HG03060 (cell line): ENCODE measurements around the gene KNSTRN.
A peak's percentile ranks its signal among the peaks of the same experiment; 100 is the strongest.

ENCODE experiments used
- ATAC-seq: cut with Tn5 transposase; IDR thresholded peaks from one replicate; pipeline ENCODE4 v1.9.1; 2021; ENCODE audit warnings: low read depth, moderate number of reproducible peaks; ENCODE audit not compliant: unreplicated experiment

KNSTRN gene

DNA sequence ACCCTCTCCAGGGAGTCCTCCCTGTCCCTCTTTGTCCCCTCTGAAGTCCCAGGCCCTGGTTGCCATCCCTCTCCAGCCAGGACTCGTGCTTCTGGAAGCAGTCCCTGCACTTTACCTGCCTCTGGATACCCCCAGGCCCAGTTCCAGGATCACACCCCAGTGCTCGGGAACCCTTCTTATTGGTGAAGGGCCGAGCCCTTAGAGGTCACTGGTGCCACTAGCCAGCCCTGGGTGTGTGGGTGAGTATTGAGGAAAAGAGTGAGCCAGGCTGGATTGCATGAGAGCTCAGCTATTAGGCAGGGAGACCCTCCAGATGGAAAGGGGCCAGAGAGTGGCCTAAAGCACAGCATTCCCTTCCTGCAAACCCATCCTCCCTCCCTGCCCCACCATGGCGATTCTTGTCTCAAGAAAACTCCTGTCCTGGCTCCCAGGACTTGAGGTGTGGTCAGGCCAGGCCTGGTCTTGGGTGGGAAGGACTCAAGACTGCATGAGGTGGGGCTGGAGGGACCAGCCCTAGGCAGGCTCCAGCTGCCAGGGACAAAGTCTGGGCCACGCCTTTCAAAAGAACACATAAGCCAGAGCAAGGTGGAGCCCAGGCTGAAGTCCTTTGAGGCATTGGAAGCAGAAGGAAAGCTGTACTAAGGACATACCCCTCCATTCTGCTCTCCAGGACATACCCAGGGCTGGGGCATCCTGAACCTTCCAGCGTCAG lies 36.5 kb upstream of the KNSTRN start:
- no peak for ATAC-seq

DNA sequence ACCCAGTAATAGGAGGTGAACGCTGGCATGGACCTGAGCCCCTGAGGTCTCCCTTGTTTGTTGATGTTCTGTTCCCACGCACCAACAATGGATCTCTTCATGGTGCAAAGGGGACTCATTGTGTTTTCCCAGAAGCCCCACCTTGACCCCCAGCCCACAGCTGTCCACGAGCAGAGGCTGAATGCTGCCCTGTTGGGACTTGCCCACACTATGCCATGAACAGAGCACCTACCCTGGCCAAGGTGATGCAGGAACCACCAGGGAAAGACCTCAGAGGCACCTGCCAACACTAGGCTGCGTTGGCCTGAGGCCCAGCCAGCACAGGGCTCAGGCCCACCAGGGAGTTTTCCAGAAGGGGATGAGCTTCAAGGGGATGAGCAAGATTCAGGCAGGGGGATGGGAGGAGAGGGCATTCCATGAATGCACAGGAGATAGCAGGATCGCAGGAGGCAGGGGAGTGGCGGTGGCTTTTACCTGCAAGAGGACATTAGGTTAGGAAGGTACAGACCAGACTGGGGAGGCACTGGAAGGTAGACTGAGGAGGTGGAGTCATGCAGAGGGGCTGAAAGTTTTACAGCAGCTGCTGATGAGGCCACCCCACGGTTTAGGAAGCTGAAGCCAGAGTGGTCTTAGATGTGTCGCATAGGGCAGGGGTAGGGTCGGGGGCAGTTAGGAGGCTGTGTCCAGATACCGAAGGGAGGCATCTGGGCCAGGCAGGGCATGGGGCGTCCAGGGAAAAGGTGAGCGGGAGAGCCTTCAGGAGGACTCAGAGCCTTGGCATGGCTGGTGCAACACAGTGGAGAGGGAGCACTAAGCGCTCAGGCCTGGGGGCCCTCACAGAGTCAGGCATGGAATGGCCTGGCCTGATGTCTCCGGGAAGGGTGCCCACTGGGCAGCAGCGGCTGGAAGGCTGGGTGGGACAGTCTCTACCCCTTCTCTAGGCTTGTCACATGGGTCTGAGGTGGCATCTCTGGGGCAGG lies 35.7 kb upstream of the KNSTRN start:
- no peak for ATAC-seq

DNA sequence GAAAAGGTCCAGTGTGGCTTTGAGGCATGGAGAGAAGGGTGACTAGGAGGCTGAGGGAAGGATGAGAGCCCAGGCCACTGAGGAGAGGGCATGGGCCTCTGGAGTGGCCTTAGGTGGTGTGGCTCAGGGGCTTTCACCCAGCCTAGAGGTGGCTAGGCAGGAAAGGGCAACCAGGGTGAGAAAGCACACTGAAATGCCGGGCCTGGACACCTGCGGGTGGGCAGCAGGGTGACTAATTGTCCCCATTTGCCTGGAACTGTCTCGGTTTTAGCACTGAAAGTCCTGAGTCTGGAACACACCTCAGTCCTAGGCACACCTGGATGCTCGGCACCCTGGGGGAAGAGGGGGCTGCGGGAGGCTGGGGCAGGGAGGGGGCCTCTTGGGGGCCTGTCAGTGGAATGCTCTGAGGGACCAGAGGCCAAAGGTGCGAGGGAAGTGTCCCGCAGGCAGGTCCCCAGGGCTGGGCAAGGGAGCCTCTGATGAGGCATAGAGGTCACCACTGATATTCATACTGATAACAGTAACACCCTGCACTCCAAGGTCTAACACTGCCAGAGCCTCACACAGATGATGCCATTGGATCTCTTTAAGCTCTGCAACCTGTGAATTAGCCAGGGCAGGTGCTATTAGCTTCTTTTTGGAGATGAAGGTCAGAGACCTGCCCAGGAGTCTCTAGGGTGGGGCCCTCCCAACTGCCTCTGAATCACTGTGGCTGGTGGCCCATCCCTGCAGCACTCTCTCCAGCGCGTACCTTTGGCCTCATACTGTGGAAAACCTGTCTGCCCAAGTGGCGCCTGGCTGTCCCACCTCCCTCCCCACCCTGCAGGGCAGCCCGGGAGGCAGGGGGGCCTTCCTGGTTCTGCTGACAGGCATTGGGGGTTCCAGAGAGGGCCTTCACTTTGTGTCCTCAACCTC lies 34.7 kb upstream of the KNSTRN start:
- no peak for ATAC-seq

DNA sequence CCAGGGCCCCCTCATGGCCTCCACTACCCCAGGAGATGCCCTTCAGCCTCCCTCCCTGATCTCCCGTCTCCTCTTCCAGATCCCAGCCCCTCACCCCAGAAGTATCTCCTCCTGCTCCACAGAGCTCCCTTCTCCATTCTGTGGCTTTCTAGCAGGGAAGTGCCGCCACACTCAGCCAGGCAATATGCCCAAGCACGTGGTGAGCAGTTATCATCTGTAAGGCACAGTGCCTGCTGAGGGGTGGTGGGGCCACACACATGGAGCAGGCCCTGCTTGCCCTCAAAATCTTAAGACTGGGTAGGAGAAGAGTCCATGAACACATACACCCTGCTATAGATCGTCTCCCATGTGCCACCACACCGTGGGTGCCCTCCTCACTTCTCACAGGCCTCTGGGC lies 34.0 kb upstream of the KNSTRN start:
- no peak for ATAC-seq

DNA sequence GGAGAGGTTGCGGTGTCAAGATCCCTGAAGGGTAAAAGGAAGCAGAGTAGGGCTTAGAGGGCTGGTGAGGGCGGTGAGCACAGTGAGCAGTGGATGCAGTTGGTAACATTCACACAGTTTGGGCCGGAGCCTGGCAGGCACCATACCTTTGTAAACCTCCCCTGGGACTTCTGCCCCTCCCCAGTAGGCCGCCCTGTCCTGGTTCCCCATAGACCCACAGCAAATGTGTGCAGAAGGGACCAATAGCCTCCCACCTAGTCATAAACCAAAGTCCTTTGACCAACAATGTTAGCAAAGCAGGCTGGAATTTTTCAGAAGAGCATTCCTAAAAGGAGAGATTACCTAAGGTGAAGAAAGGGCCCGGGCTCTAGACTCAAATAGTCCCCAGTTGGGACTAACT lies 33.4 kb upstream of the KNSTRN start:
- ATAC-seq = no peak

DNA sequence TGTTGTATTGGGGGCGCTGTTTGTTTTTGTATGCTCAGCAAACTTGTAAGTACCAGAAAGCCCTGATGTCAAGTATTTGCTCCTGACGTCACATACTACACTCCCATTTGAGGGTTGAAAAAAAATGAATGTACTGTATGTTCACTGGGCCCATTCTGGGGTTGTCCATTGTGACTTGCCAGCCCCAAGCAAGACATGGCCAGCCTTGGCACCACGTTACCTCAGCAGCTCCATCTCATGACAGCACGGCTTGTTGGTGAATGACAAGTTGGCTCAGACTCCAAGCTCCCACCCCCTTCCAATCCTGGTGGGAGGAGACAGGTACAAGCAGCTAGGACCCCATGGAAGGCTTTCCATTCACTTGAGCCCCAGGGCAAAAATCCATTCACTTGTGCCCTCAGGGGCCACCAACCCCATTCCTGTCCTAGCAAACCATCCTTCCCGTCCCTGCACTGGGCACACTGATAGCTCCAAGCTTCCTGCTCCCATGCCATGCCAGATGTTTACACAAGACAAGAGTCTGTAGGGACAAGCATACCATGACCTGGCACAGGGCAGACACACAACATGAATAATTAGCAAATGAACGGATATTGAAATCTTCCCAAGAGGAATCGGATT lies 30.1 kb upstream of the KNSTRN start:
- no peak for ATAC-seq

DNA sequence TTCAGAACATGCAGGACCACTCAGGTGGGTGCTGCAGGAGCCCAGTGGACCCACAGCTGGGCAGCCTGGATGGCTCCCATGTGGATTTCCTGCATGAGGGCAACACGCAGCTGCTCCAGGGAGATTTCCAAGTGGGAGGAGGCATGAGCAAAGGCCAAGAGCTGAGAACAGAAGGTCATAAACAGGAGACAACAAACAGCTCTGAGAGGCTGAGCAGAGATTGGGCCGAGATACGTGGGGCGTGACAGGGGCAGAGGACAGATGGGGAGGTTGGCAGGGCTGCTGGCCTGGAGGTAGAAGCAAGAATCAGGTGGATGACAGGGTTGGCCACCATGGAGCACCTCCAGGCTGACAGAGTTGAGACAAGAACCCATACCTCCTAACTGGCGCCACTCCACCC lies 28.8 kb upstream of the KNSTRN start:
- ATAC-seq = no peak

DNA sequence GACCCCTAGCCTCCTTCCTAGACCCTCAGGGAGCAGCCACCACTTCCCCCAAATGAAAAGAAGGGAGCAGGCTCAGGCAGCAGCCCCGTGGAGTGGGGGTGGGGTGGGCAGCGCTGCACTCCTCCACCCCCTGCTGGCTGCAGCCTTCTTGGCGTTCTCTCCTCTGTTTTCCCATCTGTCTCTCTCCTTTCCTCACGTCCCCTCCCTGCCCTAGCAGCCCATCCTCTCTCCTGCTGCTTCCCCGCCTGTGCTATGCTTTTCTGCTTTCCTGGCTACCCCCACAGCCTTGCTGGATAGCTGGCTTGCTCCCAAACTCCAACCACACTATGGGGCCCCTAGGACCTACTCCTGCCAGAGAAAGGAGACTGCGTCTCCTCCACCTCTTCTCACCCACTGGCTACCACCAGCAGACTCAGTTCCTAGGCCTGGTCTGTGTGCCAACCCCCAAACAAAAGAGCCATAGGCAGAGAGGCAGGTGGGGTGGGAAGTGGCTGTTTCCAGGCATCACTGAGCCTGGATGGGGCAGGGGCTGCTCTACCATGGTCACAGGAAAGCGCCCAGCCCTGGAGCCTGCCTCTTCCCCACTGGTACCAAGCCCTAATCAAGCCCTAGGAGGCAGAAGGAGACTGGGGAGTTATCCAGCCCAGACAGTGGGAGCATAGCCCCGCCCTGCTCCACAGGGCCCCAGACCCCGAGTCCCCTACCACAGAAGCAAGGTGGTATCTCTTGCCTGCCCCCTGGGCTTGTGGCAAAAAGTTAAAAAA lies 27.9 kb upstream of the KNSTRN start:
- no peak for ATAC-seq

DNA sequence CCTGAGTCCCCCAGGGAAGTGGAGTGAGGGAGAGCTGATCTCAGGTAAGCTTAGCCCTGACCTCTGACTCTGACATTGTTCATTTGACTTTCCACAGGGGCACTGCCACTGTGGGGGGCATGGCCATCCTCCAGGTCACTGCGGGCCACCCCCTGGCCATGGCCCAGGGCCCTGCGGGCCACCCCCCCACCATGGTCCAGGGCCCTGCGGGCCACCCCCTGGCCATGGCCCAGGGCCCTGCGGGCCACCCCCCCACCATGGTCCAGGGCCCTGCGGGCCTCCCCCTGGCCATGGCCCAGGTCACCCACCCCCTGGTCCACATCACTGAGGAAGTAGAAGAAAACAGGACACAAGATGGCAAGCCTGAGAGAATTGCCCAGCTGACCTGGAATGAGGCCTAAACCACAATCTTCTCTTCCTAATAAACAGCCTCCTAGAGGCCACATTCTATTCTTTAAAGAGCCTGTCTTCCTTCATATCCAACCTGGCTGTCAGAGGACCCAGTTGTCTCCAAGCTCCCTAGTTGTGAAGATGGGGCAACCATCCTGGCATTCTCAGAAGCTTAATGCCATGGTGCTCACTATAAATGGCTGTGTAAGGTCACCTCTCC lies 26.4 kb upstream of the KNSTRN start:
- no peak for ATAC-seq

DNA sequence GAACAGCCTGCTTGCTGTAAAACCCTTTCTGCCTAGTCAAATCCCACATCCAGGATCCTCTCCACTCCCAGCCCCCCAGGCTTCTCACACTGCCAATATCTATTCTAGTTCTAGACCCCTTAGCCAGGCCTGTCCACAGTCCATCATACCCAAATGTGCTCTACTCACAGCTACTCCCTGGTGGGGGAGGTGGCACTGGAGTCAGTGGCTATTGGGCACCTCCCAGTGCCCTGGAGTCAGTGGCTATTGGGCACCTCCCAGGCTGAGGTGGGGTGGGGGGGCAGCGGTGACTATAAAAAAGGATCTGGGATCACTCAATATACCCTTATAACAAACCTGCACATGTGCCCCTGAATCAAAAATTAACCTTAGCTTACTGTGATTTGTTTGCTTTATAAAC lies 25.3 kb upstream of the KNSTRN start:
- ATAC-seq = no peak

DNA sequence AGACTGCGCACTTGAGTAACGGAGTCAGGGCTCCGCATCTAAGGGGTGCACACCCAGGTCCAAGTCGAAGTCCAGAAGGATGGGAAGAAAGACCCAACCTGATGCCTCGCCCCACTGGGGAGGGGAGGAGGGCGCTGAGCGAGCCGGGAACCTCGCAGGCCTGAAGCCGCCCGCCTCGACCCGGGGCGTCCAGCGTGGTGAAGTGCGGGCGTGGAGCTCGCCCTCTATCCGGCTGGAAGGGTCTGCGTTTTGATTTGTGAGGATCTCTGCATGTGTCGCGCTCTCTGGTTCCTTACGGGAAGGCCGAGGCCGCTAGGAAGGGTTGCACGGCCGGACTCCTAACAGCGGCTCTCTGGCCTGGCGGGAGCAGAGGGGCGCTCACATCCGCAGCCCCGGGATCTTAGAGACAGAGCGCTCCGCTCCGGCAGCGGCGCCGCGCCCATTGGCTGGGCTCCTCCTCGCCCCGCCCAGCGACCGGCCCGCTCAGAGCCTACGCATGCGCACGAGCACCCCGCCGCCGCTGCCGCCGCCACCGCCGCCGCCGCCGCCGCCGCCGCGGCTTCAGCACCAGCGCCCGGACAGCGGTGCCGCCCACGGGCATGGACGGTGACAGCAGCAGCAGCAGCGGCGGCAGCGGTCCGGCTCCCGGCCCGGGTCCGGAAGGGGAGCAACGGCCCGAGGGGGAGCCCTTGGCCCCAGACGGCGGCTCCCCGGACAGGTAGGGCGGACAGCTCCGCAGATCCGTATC lies 24.6 kb upstream of the KNSTRN start, which contains the start of gene DISP2:
Gene DISP2 (plus strand): TSS at position 497 of the 748 bp plus-strand sequence. CDS start 103 bp downstream, at position 600.
- ATAC-seq = peak; percentile 50

DNA sequence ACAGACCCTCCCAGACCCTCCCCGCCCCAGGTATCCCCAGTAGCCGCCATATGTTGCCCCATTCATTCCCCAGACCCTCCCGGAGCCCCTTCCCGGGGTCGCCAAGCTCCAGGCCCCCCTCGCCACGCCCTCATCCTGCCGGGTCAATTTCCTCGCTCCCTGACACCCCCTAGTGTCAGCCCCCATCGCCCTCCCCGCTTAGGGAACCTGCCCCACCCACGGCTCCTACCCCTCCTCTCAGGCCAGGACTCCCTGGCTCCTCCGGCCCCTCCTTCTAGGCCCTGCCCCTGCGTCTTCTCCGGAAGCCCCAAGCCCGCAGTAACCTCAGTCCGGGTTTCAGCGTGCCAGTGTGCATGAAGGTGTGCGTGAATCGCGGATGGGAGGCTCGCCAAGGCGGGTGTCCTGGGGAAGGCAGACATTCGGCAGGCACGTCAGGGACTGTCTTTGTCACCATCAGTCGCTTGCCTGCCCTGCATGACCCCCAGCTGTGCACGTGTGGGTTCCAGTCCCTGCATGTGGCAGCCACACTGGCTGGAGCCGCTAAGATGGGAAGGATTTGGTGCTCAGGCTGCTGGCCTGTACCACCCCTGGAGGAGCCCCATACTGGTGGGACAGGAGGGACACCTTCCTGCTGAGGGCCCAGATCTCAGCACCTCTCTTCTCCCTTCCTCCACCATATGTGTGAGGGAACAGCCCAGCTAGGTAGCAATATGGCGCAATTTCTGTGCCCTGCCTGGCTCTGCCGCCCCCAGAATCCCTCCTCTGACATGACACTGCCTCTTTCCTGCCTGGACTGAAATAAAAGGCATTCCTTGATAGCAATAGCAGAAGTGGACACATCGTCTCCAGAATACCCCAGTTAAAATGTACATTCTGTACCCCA lies 23.8 kb upstream of the KNSTRN start:
- no peak for ATAC-seq

DNA sequence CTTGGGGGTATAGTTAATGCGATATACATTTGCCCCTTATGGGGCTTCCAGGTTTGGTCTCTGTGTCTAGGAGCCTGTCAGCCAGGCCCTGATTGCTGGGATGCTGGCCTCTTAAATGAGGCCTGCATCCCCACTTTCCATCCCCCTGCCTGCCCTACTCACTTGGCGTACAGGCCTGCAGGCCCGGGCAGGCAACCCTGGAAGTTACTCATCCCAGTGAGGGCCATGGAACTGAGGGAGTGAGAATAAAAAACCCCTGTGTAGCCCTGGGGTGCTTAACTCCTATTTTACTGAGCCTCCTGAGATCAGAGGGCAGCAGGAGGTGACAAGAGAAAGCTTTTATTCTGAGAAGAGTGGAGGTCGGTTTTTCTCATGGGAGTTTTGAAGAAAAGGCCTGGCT lies 22.5 kb upstream of the KNSTRN start:
- ATAC-seq = no peak

DNA sequence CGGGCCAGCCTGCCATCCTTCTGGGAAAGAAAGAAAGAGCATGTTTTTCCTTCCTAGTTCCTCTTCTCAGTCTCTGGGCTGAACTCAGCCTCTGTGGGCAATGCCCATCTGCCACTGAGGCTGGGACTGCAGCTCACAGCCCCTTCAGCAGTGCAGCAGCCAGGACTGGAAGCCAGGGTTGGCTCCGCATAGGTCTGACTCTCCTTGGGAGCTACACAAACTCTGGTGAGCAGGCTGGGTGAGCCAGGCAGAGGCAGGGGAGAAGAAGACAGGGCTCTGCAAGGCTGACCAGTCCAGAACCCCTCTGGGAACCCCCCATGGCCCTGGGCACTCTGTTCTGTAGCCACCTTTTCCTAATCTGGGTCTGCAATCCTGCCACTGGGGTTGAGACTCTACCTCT lies 20.9 kb upstream of the KNSTRN start:
- no peak for ATAC-seq

DNA sequence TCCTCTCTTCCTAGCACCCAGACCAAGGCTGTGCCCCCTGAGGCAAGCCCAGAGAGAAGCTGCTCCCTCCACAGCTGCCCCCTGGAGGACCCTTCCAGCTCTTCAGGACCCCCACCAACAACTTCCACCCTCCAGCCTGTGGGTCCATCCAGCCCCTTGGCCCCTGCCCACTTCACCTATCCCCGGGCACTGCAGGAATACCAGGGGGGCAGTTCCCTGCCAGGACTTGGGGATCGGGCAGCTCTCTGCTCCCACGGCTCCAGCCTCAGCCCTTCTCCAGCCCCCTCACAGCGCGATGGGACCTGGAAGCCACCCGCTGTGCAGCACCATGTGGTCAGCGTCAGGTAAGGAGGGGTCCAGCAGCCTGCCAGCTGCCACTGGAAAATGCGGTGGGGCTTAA lies 18.9 kb upstream of the KNSTRN start:
- no peak for ATAC-seq

DNA sequence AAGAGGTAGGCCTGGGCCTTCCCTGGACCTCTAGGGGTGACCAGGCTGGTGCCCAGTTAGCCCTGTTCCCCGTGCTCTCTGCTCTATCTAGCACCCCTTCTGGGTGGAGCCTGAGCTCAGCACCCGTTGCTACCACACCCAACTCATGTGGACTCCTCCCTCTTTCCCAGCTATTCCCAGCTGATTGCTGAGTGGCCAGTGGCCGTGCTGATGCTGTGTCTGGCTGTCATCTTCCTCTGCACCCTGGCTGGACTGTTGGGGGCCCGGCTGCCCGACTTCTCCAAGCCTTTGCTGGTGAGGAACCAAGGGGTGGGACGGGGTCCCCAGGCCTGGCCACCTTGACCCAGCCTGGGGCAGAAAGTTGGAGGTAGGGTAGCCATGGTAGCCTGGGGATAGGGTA lies 18.3 kb upstream of the KNSTRN start:
- no peak for ATAC-seq

DNA sequence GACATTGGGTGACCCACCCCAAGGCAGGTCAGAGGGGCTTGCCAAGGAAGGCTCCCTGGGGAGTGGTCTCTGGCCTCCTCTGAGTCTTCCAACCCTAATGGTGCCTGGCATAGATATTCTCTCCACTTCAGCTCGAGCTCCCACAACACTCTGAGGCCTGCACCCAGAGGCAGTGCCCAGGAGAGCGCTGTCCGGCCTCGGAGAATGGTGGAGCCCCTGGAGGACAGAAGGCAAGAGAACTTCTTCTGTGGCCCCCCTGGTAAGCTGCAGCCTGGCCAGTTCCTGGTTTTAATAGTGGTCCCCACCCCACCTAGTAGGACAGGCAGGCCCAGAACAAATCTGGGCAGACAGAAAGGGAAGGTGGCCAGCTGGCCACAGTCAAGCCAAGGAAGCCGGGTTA lies 17.5 kb upstream of the KNSTRN start:
- ATAC-seq = no peak
